Left kidney (tissue), 8 donors: ENCODE measurements around the gene ENOX1. TPM values are rescaled to one million over a fixed set of nuclear protein-coding genes. Genes with fewer than 3 reads are reported as not detected.
"Not testable (repeated sequence)": the region's sequence is repeated elsewhere in the genome, so short reads cannot be mapped to it uniquely, and the experiment has no call there.

ENCODE experiments used
- DNase-seq: peaks from one replicate; pipeline ENCODE4 v3.0.0-alpha.2; 2013
- long read RNA-seq, 8 donors: transcript quantifications; one replicate each; lab custom pipeline, GENCODE V29; 2026
- polyA plus RNA-seq: library from polyadenylated mRNA; unstranded; fragments of 120-200 nt; gene quantifications from one replicate; pipeline ENCODE4 v1.2.1, GENCODE V29; 2013; ENCODE audit not compliant: insufficient read length

The ENOX1 gene
- polyA plus RNA-seq: 8.8 TPM
- long read RNA-seq, donor 1: 0 reads
- long read RNA-seq, donor 2: 0 reads
- long read RNA-seq, donor 3: 0 reads
- long read RNA-seq, donor 4: 0 reads
- long read RNA-seq, donor 5: 0 reads
- long read RNA-seq, donor 6: 0 reads
- long read RNA-seq, donor 7, partial matches to known transcripts: 0 of 1 reads
- long read RNA-seq, donor 7, other reads (novel, unspliced or antisense): 0 of 1 reads
- long read RNA-seq, donor 8: 0 reads

GRCh38 chr13:43786766-43787517 is at the start of gene ENOX1:
TSS of gene ENOX1 (minus strand) at chr13:43786972.
- peak; percentile 83 for DNase-seq

GRCh38 chr13:43835701-43836100 is 48.9 kb upstream of the ENOX1 start:
- DNase-seq: no peak

GRCh38 chr13:43831088-43831487 is 44.3 kb upstream of the ENOX1 start:
- no peak for DNase-seq

GRCh38 chr13:43830497-43830881 is 43.7 kb upstream of the ENOX1 start:
- no peak for DNase-seq

- not testable (repeated sequence) for DNase-seq
Measured at GRCh38 chr13:43824656-43825055, 37.9 kb upstream of the ENOX1 start.

- no peak for DNase-seq
Measured at GRCh38 chr13:43822969-43823368, 36.2 kb upstream of the ENOX1 start.

GRCh38 chr13:43816401-43816889 is 29.7 kb upstream of the ENOX1 start:
- no peak for DNase-seq

GRCh38 chr13:43815204-43815603 is 28.4 kb upstream of the ENOX1 start:
- DNase-seq: no peak

- no peak for DNase-seq
Measured at GRCh38 chr13:43808676-43809075, 21.9 kb upstream of the ENOX1 start.

GRCh38 chr13:43805681-43806128 is 18.9 kb upstream of the ENOX1 start:
- DNase-seq: no peak

- no peak for DNase-seq
Measured at GRCh38 chr13:43805071-43805468, 18.3 kb upstream of the ENOX1 start.

- peak; percentile 80 for DNase-seq
Measured at GRCh38 chr13:43804461-43805070, 17.8 kb upstream of the ENOX1 start.

GRCh38 chr13:43802511-43802910 is 15.7 kb upstream of the ENOX1 start:
- DNase-seq: no peak

GRCh38 chr13:43800828-43801227 is 14.1 kb upstream of the ENOX1 start:
- DNase-seq: no peak

- no peak for DNase-seq
Measured at GRCh38 chr13:43799191-43799590, 12.4 kb upstream of the ENOX1 start.

- no peak for DNase-seq
Measured at GRCh38 chr13:43797869-43798268, 11.1 kb upstream of the ENOX1 start.

- no peak for DNase-seq
Measured at GRCh38 chr13:43797159-43797558, 10.4 kb upstream of the ENOX1 start.

GRCh38 chr13:43794416-43794815 is 7.6 kb upstream of the ENOX1 start:
- no peak for DNase-seq

GRCh38 chr13:43792076-43792881 is 5.5 kb upstream of the ENOX1 start:
- DNase-seq: no peak

GRCh38 chr13:43787997-43788396 is 1.2 kb upstream of the ENOX1 start:
- DNase-seq: peak; percentile 61

GRCh38 chr13:43787518-43787891 is 733 bp upstream of the ENOX1 start:
- DNase-seq: no peak

- DNase-seq: no peak
Measured at GRCh38 chr13:43786472-43786765, 353 bp downstream of the ENOX1 start.
